Measurements from ENCODE around the gene TP53BP2. TPM values are rescaled to one million over a fixed set of nuclear protein-coding genes. Genes with fewer than 3 reads are reported as not detected.

The TP53BP2 gene
- total RNA-seq, 1 experiment from 2014 or later, result 56.1 TPM

DNA sequence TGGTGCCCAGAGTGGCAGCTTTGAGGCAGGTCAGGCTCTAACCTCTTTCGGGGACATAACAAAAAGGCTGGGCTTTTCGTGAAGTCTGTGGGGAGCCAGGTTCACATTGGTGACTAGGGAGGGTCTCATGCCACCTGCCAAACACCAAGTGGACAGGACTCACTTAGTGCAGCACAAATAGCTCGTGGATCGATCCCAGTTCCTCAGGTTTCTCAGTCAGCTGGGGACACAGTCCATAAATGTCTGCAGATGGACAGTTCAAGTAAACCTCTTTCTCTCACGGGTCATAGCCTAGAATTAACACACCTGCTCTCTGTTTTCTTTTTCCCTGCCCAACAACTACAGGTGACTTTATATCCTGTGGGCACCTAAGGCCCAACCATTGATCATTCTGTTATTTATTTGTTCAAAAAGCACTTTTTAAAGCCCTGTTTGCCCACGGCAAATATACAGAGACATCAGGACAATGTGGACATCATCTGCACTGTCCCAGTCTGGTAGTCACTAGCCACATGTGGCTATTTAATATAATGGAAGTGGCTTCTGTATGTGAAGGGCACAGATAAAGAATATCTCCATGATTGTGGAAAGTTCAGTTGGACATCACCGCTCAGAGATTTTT lies 79.9 kb downstream of the TP53BP2 start:
- peak; percentile 19 for DNase-seq (ENCODE audit: low spot score)

DNA sequence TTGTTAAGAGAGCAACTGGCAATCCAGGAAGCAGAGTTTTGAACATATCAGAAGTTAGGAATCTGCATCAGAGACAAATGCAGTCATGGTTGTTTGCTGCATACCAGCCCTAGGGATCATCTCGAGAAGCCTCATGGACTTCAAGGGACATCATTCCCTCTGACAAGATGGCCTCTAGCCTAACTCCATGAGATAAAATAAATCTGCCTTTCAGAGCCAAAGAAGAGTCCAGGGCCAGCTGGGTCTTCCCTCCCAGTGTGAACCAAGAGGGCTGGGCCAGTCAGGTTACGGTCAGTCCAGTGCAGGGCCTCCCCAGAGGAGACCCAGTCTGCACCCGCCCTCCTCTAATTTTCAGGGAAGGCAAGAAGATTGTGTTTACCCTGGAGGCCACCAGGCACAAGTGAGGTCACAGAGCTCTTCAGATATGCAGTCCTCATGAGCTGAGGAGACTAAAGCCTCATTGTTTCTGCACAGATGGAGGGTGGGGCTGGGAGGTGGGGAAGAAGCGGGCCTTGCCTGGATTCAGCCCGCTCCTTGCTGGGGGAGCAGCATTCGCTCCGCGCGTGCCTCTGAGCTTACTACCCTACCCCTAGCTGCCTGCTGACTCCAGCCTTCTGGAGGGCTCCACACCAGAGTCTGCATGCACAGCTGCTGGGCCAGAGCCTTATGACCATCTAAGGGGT lies 80.6 kb downstream of the TP53BP2 start:
- DNase-seq (ENCODE audit: low spot score), result peak; percentile 62

GRCh38 chr1:223763881-223764280 lies 81.9 kb downstream of the TP53BP2 start:
- DNase-seq (ENCODE audit: low spot score), result no peak

DNA sequence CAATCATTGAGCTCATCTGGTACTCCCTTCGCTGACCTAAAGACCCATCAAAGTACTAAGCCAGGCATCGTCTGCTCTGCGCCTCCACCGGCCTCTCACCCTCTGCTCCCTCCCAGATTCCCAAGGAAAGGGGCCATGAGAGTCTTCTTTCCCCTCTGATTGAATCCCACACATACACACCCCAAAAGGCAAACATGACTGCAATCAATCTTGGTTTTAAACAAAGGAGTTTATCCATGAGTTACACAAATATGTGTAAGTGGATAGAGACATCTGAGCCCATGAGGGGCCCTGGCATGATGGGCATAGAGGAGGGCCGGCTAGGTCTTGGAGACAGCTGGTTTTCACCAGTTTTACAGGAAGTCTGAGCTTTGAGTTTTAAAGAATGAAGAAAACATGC lies 82.5 kb downstream of the TP53BP2 start:
- no peak for DNase-seq (ENCODE audit: low spot score)

GRCh38 chr1:223761411-223761810 lies 84.3 kb downstream of the TP53BP2 start:
- DNase-seq (ENCODE audit: low spot score), result no peak

DNA sequence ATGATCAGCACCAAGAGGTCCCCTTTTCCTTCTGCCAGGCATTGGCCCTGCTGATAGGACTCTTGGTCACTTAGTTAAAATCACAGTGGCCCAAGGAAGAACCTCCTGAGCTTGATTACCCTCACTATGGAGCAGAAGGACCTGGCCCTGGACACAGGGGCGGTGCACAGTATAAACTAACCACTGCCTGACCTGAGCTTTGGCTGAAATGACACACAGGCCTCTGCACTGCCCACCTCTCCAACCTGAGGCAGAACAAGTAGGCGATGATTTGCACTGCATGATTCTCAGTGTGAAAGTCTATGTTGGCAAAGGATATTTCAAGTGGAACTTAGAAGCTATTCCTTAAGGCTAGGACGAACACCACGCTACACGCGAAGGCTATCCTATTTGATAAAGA lies 84.9 kb downstream of the TP53BP2 start:
- no peak for DNase-seq (ENCODE audit: low spot score)

GRCh38 chr1:223759273-223759672 lies 86.5 kb downstream of the TP53BP2 start:
- DNase-seq (ENCODE audit: low spot score), result no peak

DNA sequence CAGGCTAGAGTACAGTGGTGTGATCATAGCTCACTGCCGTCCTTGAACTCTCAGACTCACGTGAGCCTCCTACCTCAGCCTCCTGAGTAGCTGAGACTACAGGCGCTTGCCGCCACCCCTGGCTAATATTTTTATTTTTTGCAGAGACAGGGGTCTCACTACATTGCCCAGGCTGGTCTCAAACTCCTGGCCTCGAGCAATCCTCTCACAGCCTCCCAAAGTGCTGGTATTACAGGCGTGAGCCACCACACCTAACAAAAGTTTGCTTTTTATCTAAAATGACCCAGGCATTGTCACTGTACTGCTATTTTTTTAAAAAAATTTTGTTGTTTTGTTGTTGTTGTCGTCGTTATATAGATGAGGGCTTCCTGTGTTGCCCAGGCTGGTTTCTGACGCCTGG lies 87.0 kb downstream of the TP53BP2 start:
- no peak for DNase-seq (ENCODE audit: low spot score)

DNA sequence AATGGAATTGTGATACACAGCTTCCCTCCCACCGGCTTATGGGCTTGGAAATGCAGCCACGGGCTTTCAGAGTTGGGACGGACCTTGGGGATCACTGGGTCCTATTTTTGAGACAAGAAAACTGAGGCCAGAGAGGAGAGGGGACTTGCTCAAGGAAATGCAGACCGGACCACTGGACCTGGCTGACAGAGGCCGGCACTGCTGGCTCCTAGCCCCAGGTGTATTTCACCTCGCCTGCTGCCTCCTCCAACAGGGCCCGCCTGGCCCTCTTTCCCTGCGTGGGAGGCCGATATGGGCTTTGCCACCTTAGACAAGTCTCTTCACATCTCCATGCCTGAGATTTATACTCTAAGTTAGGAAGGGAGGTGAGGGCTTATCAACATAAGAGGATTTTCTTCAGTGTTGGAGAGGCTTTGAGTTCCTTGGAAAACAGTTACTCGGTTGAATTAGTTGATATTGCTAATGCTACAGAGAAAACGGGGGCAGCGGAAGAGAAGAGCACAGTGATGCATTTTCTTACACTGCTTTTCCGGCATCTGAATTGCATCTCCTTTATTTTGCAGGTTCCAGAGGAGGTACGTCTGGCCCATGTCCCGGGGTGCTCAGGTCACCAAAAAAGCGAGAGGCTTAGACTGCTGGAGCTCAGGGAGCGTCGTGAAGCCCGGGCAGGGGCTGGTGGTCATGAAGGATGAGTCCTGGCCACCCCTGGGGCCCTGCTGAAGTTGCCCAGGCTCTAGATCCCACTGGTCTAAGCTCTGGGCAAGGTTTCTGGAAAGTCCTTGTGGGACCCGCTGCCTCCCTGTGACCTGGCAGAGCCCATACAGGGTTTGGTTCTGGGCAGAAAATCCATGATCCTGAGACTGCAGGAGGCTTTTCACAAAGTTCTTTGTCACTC lies 88.7 kb downstream of the TP53BP2 start:
- DNase-seq (ENCODE audit: low spot score), result no peak

DNA sequence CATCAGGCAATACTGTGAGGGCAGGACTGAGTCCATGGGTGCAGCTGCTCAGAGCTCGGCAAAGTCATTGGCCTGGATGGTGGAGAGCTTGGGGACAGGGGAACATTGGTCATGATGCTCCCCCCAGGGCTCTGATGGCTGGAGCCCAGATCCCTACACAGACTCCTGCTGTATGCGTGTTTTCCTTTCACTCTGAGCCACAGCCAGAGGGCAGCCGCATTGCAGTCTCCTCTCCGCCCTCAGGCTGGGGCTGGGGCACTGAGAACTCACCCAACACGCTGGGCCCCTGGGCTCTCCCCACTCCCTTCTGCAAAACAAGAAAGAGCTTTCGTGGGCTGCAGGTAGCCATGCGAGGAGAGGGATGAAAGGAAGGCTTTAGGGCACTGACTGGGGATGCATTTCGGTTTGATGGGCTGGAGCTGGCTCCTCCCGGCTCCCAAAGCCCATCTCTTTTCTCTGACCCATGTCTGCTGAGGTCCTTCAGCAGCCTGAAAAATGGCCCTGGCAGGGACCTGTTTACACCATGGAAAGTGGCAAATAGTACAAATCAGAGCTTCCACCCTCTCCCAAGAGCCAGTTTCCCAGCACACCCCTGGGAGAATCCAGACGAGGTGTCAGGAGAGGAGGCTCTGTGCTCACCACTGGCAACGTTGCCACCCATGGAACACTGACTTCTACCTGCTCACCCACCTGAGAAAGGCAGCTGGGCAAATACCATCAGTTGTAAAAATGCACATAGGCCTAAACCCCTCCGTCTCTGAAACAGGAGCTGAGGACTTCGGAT lies 89.6 kb downstream of the TP53BP2 start:
- DNase-seq (ENCODE audit: low spot score), result no peak

GRCh38 chr1:223755432-223755792 lies 90.3 kb downstream of the TP53BP2 start:
- no peak for DNase-seq (ENCODE audit: low spot score)

DNA sequence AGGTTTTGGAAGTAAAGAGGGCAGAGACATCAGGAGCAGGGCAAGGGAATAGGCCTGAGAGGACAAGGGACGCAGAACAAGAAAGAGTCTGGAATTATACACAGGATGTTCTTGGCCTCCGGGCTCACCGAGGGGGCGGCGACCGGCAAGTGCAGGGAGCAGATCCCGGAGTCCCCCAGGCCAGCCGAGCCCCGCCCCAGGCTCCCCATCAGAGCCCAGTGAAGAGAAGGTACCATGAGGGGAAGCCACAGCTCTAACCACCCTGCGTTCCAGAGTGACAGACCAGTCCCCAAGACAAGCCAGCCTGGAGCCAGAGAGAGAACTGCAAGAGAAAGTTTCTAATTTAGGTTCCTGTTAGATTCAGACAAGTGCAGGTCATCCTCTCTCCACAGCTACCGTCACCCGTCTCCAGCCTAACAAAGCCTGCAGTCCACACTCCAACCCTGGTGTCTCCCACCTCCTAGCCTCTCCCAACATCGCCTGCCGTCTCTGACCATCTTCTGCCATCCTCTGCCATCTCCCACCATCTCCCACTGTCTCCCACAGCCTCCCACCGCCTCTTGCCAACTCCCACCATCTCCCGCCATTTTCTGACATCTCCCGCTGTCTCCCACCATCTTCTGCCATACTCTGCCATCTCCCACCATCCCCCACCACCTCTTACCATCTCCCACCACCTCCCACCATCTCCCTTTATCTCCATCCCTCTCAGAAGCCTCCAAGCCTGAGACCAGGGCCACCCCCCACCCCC lies 90.9 kb downstream of the TP53BP2 start:
- no peak for DNase-seq (ENCODE audit: low spot score)

GRCh38 chr1:223752721-223753515 lies 92.8 kb downstream of the TP53BP2 start:
- no peak for DNase-seq (ENCODE audit: low spot score)

- no peak for DNase-seq (ENCODE audit: low spot score)
Observed at GRCh38 chr1:223751696-223752095, 94.1 kb downstream of the TP53BP2 start.

DNA sequence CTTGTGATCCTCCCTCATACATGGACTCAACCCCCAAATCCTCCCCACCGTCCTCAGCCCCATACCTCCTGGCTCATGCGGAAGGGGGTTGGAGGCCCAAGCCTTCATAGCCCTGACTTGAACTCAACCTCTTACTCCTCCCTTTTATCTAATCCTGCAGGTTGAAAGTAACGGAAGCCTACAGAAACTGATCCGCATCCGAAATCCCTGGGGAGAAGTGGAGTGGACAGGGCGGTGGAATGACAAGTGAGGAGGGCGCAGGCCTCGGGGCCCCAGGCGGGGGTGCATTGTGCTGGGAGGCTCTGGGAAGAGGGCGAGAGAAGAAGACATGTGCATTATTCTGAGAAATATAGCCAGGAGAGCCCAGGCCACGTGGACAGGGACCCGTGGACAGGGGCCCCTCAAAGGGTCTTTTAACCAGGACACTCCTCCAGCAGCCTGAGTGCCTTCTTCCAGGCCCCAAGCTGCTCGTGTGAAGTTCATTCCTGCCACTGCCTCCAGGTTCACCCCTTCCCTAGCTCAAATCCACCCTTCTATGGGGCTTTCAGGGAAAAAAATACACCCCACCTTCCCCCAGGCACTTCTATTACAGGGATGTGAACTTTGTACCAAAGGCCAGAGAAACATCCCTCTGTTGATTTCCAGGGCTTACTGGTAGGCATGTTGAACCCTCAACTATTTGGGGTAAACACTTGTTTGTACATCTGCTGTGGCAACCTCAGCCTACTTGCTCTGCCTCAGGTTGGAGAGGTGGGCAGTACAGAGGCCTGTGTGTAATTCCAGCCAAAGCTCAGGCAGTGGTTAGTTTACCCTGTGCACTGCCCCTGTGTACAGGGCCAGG lies 94.8 kb downstream of the TP53BP2 start:
- DNase-seq (ENCODE audit: low spot score), result no peak

GRCh38 chr1:223748773-223749733 lies 96.7 kb downstream of the TP53BP2 start:
- DNase-seq (ENCODE audit: low spot score), result peak; percentile 74

DNA sequence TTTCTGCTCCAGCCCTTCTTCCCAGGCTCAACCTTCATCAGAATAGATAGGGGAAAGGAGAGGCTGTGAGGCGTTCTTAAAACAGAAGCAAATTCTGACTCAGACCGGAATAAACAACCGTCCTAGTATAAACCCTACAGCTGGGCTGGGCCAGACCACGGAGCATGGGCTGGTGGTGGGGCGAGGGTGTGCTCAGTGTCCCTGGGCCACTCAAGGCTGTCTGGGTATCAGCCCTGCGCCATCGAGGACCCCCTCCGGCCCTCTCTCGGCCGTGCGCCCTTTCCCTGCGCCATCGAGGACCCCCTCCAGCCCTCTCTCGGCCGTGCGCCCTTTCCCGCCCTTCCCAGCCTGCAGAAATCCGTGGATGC lies 97.4 kb downstream of the TP53BP2 start:
- peak; percentile 15 for DNase-seq (ENCODE audit: low spot score)

- no peak for DNase-seq (ENCODE audit: low spot score)
Observed at GRCh38 chr1:223747838-223748335, 97.9 kb downstream of the TP53BP2 start.
